PC-9 (cell line): ENCODE measurements around the gene MTERF4. TPM values are rescaled to one million over a fixed set of nuclear protein-coding genes. Genes with fewer than 3 reads are reported as not detected.

ENCODE experiments used
- BruUV-seq: library from RNA; stranded (reverse); fragments of 400-500 nt; replicated peaks from 2 replicates; lab custom pipeline; 2021; lab: Mats Ljungman, UMichigan
- CTCF ChIA-PET: fragments of 300-600 bp; sonication (Branson Sonifier 250); formaldehyde crosslinking; loops from one replicate; lab custom pipeline; 2022; ENCODE audit warnings: antibody characterized with exemption; lab: Charles Lee
- POLR2A ChIA-PET: fragments of 300-600 bp; sonication (Branson Sonifier 250); formaldehyde crosslinking; loops from one replicate; lab custom pipeline; 2022; ENCODE audit warnings: antibody characterized with exemption; ENCODE audit not compliant: unreplicated experiment; lab: Charles Lee
- DNase-seq, 2 experiments: peaks; one replicate each; pipeline versions ENCODE4 v3.0.0 to v3.0.0-alpha.2; 2015 to 2022; ENCODE audit warnings: mixed read lengths in 1 of 2
- H2AFZ ChIP-seq: fragments of 200-600 bp; sonication (generic); 2 replicates; pipeline ENCODE4 v1.8.1; 2017; ENCODE audit warnings: antibody characterized with exemption
- H3F3A ChIP-seq: fragments of 200-600 bp; sonication (generic); 2 replicates; pipeline ENCODE4 v1.8.1; 2017; ENCODE audit warnings: antibody characterized with exemption, mild to moderate bottlenecking, low read depth; ENCODE audit not compliant: insufficient read depth
- H3K27ac ChIP-seq: fragments of 200-600 bp; sonication (generic); 2 replicates; pipeline ENCODE4 v1.6.1; 2016; ENCODE audit warnings: mixed run types
- H3K27me3 ChIP-seq: fragments of 200-600 bp; sonication (generic); 2 replicates; pipeline ENCODE4 v1.6.1; 2016; ENCODE audit warnings: low read depth, mixed run types; ENCODE audit not compliant: insufficient read depth
- H3K36me3 ChIP-seq: fragments of 200-600 bp; sonication (generic); 2 replicates; pipeline ENCODE4 v1.6.1; 2016; ENCODE audit warnings: low read depth, mixed run types
- H3K4me1 ChIP-seq: fragments of 200-600 bp; sonication (generic); replicated peaks from 2 replicates; pipeline ENCODE4 v1.6.1; 2016; ENCODE audit warnings: mixed run types; ENCODE audit not compliant: insufficient read depth
- H3K4me2 ChIP-seq: fragments of 200-600 bp; sonication (generic); 2 replicates; pipeline ENCODE4 v1.6.1; 2017; ENCODE audit warnings: mixed run types
- H3K4me3 ChIP-seq: fragments of 200-600 bp; sonication (generic); 2 replicates; pipeline ENCODE4 v1.6.1; 2016; ENCODE audit warnings: mixed run types
- H3K79me2 ChIP-seq: fragments of 200-600 bp; sonication (generic); 2 replicates; pipeline ENCODE4 v1.6.1; 2017; ENCODE audit warnings: low read depth, mixed run types
- H3K9me2 ChIP-seq: fragments of 200-600 bp; sonication (generic); 2 replicates; pipeline ENCODE4 v1.8.1; 2017; ENCODE audit warnings: mild to moderate bottlenecking; ENCODE audit not compliant: insufficient read depth
- H3K9me3 ChIP-seq: fragments of 200-600 bp; sonication (generic); 2 replicates; pipeline ENCODE4 v1.8.1; 2016; ENCODE audit warnings: low read depth; ENCODE audit not compliant: insufficient read depth
- H4K20me1 ChIP-seq: fragments of 200-600 bp; sonication (generic); 2 replicates; pipeline ENCODE4 v1.8.1; 2017; ENCODE audit not compliant: insufficient read depth
- CTCF ChIP-seq: fragments of 200-600 bp; sonication (generic); conservative IDR thresholded peaks from 2 replicates; pipeline ENCODE4 v1.6.1; 2017; ENCODE audit warnings: mixed run types, antibody characterized with exemption, mild to moderate bottlenecking, moderate library complexity
- EZH2 ChIP-seq: fragments of 200-600 bp; sonication (generic); IDR thresholded peaks from 2 replicates; pipeline ENCODE4 v1.8.0; 2017; ENCODE audit warnings: antibody characterized with exemption, low read depth
- intact Hi-C: fragments of 100-400 bp; cut with micrococcal nuclease; formaldehyde crosslinking; loops from one replicate; pipeline ENCODE4 v1.10.0; 2022; ENCODE audit not compliant: unreplicated experiment
- total RNA-seq: library from RNA; stranded (reverse); gene quantifications from 2 replicates; pipeline ENCODE4 v1.2.3, GENCODE V29; 2021

Gene MTERF4
- total RNA-seq, 1 experiment from 2014 or later = 42.8 TPM

GRCh38 chr2:241088791-241089732, 13.0 kb downstream of the MTERF4 start:
- H3K79me2 ChIP-seq = no peaks in the 10 kb centered on the region
- peaks cover 3% of the 10 kb centered on the region; the same call in 1 of the 2 replicates for H4K20me1 ChIP-seq
- TF ChIP-seq CTCF (no peak), EZH2 (no peak)
- POLR2A ChIA-PET = no interaction called here
- no peaks in the 10 kb centered on the region for H3K9me3 ChIP-seq
- H2AFZ ChIP-seq = no peak overlapping the region
- H3K4me1 ChIP-seq = no peaks in the 10 kb centered on the region
- DNase-seq = no peak
- BruUV-seq = no TSS peak
- CTCF ChIA-PET = no interaction called here
- peaks cover 17% of the 10 kb centered on the region; the same call in 1 of the 2 replicates for H3K36me3 ChIP-seq
- no peak overlapping the region for H3K4me3 ChIP-seq
- no peak overlapping the region for H3K27ac ChIP-seq
- no peaks in the 10 kb centered on the region; the same call in 1 of the 2 replicates for H3F3A ChIP-seq
- H3K27me3 ChIP-seq = no peaks in the 10 kb centered on the region
- H3K4me2 ChIP-seq = no peak overlapping the region
- intact Hi-C loops = no loop called here
- H3K9me2 ChIP-seq = no peaks in the 10 kb centered on the region

GRCh38 chr2:241088376-241088775, 13.7 kb downstream of the MTERF4 start:
- H3K9me2 ChIP-seq = no peaks in the 10 kb centered on the region
- no peak overlapping the region for H3K4me3 ChIP-seq
- no TSS peak for BruUV-seq
- no peak for TF ChIP-seq EZH2
- TF ChIP-seq CTCF = no peak
- no peaks in the 10 kb centered on the region; the same call in 1 of the 2 replicates for H3F3A ChIP-seq
- no peaks in the 10 kb centered on the region for H3K4me1 ChIP-seq
- H3K27me3 ChIP-seq = no peaks in the 10 kb centered on the region
- H3K36me3 ChIP-seq = peaks cover 17% of the 10 kb centered on the region; the same call in 1 of the 2 replicates
- H3K27ac ChIP-seq = no peak overlapping the region
- H3K4me2 ChIP-seq = no peak overlapping the region
- no peak overlapping the region for H2AFZ ChIP-seq
- intact Hi-C loops = no loop called here
- CTCF ChIA-PET = no interaction called here
- H4K20me1 ChIP-seq = peaks cover 3% of the 10 kb centered on the region; the same call in 1 of the 2 replicates
- DNase-seq = no peak
- POLR2A ChIA-PET = no interaction called here
- H3K9me3 ChIP-seq = no peaks in the 10 kb centered on the region
- H3K79me2 ChIP-seq = no peaks in the 10 kb centered on the region

GRCh38 chr2:241087420-241088268, 14.4 kb downstream of the MTERF4 start:
- DNase-seq = no peak
- H3K9me3 ChIP-seq = no peaks in the 10 kb centered on the region
- H3K4me3 ChIP-seq = no peak overlapping the region
- ChIA-PET POLR2A (no interaction called here), CTCF (no interaction called here)
- TF ChIP-seq EZH2 (no peak), CTCF (no peak)
- no peaks in the 10 kb centered on the region; the same call in 1 of the 2 replicates for H3F3A ChIP-seq
- no peaks in the 10 kb centered on the region for H3K27me3 ChIP-seq
- H3K4me2 ChIP-seq = no peak overlapping the region
- no peaks in the 10 kb centered on the region for H3K4me1 ChIP-seq
- peaks cover 17% of the 10 kb centered on the region; the same call in 1 of the 2 replicates for H3K36me3 ChIP-seq
- peaks cover 3% of the 10 kb centered on the region; the same call in 1 of the 2 replicates for H4K20me1 ChIP-seq
- H3K27ac ChIP-seq = no peak overlapping the region
- no peak overlapping the region for H2AFZ ChIP-seq
- no peaks in the 10 kb centered on the region for H3K9me2 ChIP-seq
- no TSS peak for BruUV-seq
- H3K79me2 ChIP-seq = no peaks in the 10 kb centered on the region
- intact Hi-C loops = no loop called here
